ENCODE measurements around the gene POM121C.
"Not testable (repeated sequence)": the region's sequence is repeated elsewhere in the genome, so short reads cannot be mapped to it uniquely, and the experiment has no call there.

The POM121C gene

DNA sequence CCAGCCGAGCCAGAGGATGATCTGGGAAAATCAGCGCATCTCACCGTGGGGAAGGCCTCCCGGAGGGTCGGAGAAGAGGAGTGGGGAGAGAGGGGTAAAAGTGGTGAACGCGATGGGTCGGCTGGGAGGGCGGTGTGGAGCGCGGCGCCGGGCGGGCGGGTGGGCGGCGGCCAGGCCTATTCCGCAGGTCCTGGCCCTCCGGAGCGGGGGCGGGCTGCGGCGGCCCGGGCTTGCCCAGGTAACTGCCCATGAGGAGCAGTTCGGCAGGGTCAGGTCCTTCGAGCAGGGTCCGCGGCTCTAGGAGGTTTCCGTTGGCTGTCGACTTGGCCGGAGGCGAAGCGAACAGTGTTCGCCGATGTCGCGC, 44.0 kb downstream of the POM121C start:
- H3K4me3 ChIP-seq (ENCODE audit: low read depth in 1 of 2, low read length in 2 of 2), result peak overlapping the region in 1 of 2 donors; percentile 32
- H3K9ac ChIP-seq (ENCODE audit: low read depth in 1 of 2, low read length in 2 of 2); H3K27ac ChIP-seq (ENCODE audit: low read depth, low read length); H3K27me3 ChIP-seq (ENCODE audit: control insufficient read depth in 1 of 2, insufficient read depth in 2 of 2, low read length in 2 of 2); H3K9me3 ChIP-seq (ENCODE audit: control insufficient read depth in 1 of 2, low read length in 2 of 2); H3K4me1 ChIP-seq (ENCODE audit: control insufficient read depth in 1 of 2, insufficient read depth in 2 of 2, low read length in 2 of 2): not testable (repeated sequence)
- peaks cover 3 to 27% of the 10 kb centered on the region in 2 donors for H3K36me3 ChIP-seq (ENCODE audit: control insufficient read depth in 1 of 2, insufficient read depth in 2 of 2, low read length in 2 of 2)

GRCh38 chr7:75439000-75439399, 47.1 kb downstream of the POM121C start:
- not testable (repeated sequence) for H3K4me1 ChIP-seq (ENCODE audit: control insufficient read depth in 1 of 2, insufficient read depth in 2 of 2, low read length in 2 of 2); H3K9me3 ChIP-seq (ENCODE audit: control insufficient read depth in 1 of 2, low read length in 2 of 2); H3K27me3 ChIP-seq (ENCODE audit: control insufficient read depth in 1 of 2, insufficient read depth in 2 of 2, low read length in 2 of 2); H3K4me3 ChIP-seq (ENCODE audit: low read depth in 1 of 2, low read length in 2 of 2); H3K9ac ChIP-seq (ENCODE audit: low read depth in 1 of 2, low read length in 2 of 2); H3K27ac ChIP-seq (ENCODE audit: low read depth, low read length)
- H3K36me3 ChIP-seq (ENCODE audit: control insufficient read depth in 1 of 2, insufficient read depth in 2 of 2, low read length in 2 of 2), result peaks cover 6 to 55% of the 10 kb centered on the region in 2 donors

DNA sequence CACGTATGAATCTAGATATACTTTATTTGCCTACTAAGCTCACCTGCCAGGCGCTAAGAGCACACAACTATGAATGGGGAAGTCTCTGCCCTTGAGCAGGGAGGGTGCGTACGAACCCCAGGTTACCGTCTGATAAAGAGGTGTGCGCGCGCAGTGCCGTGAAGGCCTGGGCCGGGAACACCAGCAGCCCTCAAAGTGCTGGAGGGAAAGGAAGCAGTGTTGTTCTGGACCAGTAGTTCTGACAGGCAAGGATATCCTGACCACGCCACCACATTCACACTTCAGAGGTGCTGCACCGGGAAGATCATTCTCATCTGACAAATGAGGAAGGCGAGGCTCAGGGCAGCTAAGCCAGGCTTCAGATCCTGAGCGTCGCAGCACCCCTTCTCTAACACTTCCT, 62.6 kb downstream of the POM121C start:
- not testable (repeated sequence) for H3K27me3 ChIP-seq (ENCODE audit: control insufficient read depth in 1 of 2, insufficient read depth in 2 of 2, low read length in 2 of 2); H3K27ac ChIP-seq (ENCODE audit: low read depth, low read length); H3K9ac ChIP-seq (ENCODE audit: low read depth in 1 of 2, low read length in 2 of 2); H3K9me3 ChIP-seq (ENCODE audit: control insufficient read depth in 1 of 2, low read length in 2 of 2); H3K4me3 ChIP-seq (ENCODE audit: low read depth in 1 of 2, low read length in 2 of 2); H3K4me1 ChIP-seq (ENCODE audit: control insufficient read depth in 1 of 2, insufficient read depth in 2 of 2, low read length in 2 of 2)
- H3K36me3 ChIP-seq (ENCODE audit: control insufficient read depth in 1 of 2, insufficient read depth in 2 of 2, low read length in 2 of 2), result peaks cover 0 to 26% of the 10 kb centered on the region in 2 donors

DNA sequence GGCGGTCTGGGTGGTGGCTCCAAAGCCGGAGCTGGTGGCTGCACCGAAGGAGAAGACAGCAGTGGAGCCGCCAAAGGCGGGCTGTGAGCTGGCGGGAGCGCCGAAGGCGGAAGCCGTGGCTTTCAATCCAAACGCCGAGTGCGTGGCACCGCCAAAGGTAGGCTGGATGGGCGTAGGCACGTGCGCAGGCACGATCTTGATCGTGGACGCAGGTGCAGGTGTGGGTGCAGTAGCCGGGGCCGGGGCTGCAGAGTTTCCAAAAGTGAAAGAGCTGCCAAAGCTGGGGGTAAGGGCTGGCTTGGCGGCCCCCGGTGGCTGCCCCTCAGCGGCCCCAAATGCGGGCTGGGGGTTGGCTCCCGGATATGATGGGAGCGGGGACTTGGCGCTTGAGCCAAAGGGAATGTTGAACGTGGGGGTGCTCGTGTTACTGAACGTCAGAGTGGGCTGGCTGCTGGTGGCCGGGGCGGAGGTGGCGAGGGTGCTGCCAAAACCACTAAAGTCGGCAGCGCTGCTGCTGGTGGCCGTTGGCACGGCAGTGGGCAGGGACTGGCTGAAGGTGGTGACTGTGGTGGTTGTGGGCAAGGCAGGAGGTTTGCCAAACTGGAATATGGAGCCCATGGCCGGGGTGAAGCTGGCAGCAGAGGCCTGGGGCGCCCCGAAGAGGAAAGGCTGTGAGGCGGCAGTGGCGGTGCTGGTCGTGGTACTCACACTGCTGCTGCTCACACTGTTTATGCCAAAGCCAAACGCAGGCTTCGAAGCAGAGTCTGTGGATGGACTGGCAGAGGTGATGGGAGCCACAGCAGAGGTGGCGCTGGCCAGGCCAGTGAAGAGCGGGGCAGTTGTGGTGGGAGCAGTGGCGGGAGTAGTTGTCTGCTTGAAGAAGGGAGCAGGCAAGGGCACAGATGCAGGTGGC, 64.0 kb downstream of the POM121C start:
- peaks cover 0 to 21% of the 10 kb centered on the region in 2 donors for H3K36me3 ChIP-seq (ENCODE audit: control insufficient read depth in 1 of 2, insufficient read depth in 2 of 2, low read length in 2 of 2)
- H3K4me3 ChIP-seq (ENCODE audit: low read depth in 1 of 2, low read length in 2 of 2); H3K9ac ChIP-seq (ENCODE audit: low read depth in 1 of 2, low read length in 2 of 2): not testable (repeated sequence)

GRCh38 chr7:75420152-75420551, 65.9 kb downstream of the POM121C start:
- H3K36me3 ChIP-seq (ENCODE audit: control insufficient read depth in 1 of 2, insufficient read depth in 2 of 2, low read length in 2 of 2), result peaks cover 0 to 31% of the 10 kb centered on the region in 2 donors
- H3K4me1 ChIP-seq (ENCODE audit: control insufficient read depth in 1 of 2, insufficient read depth in 2 of 2, low read length in 2 of 2); H3K27me3 ChIP-seq (ENCODE audit: control insufficient read depth in 1 of 2, insufficient read depth in 2 of 2, low read length in 2 of 2); H3K27ac ChIP-seq (ENCODE audit: low read depth, low read length); H3K4me3 ChIP-seq (ENCODE audit: low read depth in 1 of 2, low read length in 2 of 2); H3K9me3 ChIP-seq (ENCODE audit: control insufficient read depth in 1 of 2, low read length in 2 of 2); H3K9ac ChIP-seq (ENCODE audit: low read depth in 1 of 2, low read length in 2 of 2): not testable (repeated sequence)

More for the DNA sequence above, 64.0 kb downstream of the POM121C start:
- not testable (repeated sequence) for H3K4me1 ChIP-seq (ENCODE audit: control insufficient read depth in 1 of 2, insufficient read depth in 2 of 2, low read length in 2 of 2); H3K27me3 ChIP-seq (ENCODE audit: control insufficient read depth in 1 of 2, insufficient read depth in 2 of 2, low read length in 2 of 2); H3K9me3 ChIP-seq (ENCODE audit: control insufficient read depth in 1 of 2, low read length in 2 of 2); H3K27ac ChIP-seq (ENCODE audit: low read depth, low read length)

DNA sequence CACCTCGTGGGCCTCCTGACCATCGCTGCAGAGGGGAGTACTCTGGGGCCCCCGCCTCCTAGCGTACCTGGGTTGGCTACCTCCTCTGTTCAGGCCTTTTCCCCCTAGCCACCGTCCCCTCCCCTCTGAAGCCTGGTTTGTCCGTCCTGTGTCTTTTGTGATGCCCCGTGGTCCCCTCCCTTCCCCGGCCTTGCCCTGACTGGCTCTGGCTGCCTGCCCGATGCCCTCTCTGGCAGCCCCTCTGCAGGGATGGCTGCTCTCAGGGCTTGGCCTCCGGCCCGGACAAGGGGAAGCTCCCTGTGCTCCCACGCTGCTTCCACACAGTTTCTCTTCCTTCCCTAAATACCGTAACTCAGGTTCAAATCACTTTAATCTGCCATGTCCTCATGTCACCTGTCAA, 66.4 kb downstream of the POM121C start:
- H3K4me3 ChIP-seq (ENCODE audit: low read depth in 1 of 2, low read length in 2 of 2); H3K27ac ChIP-seq (ENCODE audit: low read depth, low read length); H3K4me1 ChIP-seq (ENCODE audit: control insufficient read depth in 1 of 2, insufficient read depth in 2 of 2, low read length in 2 of 2); H3K27me3 ChIP-seq (ENCODE audit: control insufficient read depth in 1 of 2, insufficient read depth in 2 of 2, low read length in 2 of 2); H3K9ac ChIP-seq (ENCODE audit: low read depth in 1 of 2, low read length in 2 of 2); H3K9me3 ChIP-seq (ENCODE audit: control insufficient read depth in 1 of 2, low read length in 2 of 2): not testable (repeated sequence)
- H3K36me3 ChIP-seq (ENCODE audit: control insufficient read depth in 1 of 2, insufficient read depth in 2 of 2, low read length in 2 of 2), result peaks cover 0 to 32% of the 10 kb centered on the region in 2 donors

GRCh38 chr7:75419210-75419609, 66.9 kb downstream of the POM121C start:
- H3K9me3 ChIP-seq (ENCODE audit: control insufficient read depth in 1 of 2, low read length in 2 of 2); H3K9ac ChIP-seq (ENCODE audit: low read depth in 1 of 2, low read length in 2 of 2); H3K4me1 ChIP-seq (ENCODE audit: control insufficient read depth in 1 of 2, insufficient read depth in 2 of 2, low read length in 2 of 2); H3K27me3 ChIP-seq (ENCODE audit: control insufficient read depth in 1 of 2, insufficient read depth in 2 of 2, low read length in 2 of 2); H3K27ac ChIP-seq (ENCODE audit: low read depth, low read length); H3K4me3 ChIP-seq (ENCODE audit: low read depth in 1 of 2, low read length in 2 of 2): not testable (repeated sequence)
- H3K36me3 ChIP-seq (ENCODE audit: control insufficient read depth in 1 of 2, insufficient read depth in 2 of 2, low read length in 2 of 2), result peaks cover 0 to 27% of the 10 kb centered on the region in 2 donors

- H3K36me3 ChIP-seq (ENCODE audit: control insufficient read depth in 1 of 2, insufficient read depth in 2 of 2, low read length in 2 of 2), result peaks cover 0 to 21% of the 10 kb centered on the region in 2 donors
- not testable (repeated sequence) for H3K9me3 ChIP-seq (ENCODE audit: control insufficient read depth in 1 of 2, low read length in 2 of 2); H3K9ac ChIP-seq (ENCODE audit: low read depth in 1 of 2, low read length in 2 of 2); H3K4me3 ChIP-seq (ENCODE audit: low read depth in 1 of 2, low read length in 2 of 2); H3K27ac ChIP-seq (ENCODE audit: low read depth, low read length); H3K4me1 ChIP-seq (ENCODE audit: control insufficient read depth in 1 of 2, insufficient read depth in 2 of 2, low read length in 2 of 2); H3K27me3 ChIP-seq (ENCODE audit: control insufficient read depth in 1 of 2, insufficient read depth in 2 of 2, low read length in 2 of 2)
Measured at GRCh38 chr7:75418292-75418858, 67.7 kb downstream of the POM121C start.

- H3K9ac ChIP-seq (ENCODE audit: low read depth in 1 of 2, low read length in 2 of 2); H3K27me3 ChIP-seq (ENCODE audit: control insufficient read depth in 1 of 2, insufficient read depth in 2 of 2, low read length in 2 of 2); H3K27ac ChIP-seq (ENCODE audit: low read depth, low read length); H3K9me3 ChIP-seq (ENCODE audit: control insufficient read depth in 1 of 2, low read length in 2 of 2); H3K4me3 ChIP-seq (ENCODE audit: low read depth in 1 of 2, low read length in 2 of 2); H3K4me1 ChIP-seq (ENCODE audit: control insufficient read depth in 1 of 2, insufficient read depth in 2 of 2, low read length in 2 of 2): not testable (repeated sequence)
- peaks cover 0 to 21% of the 10 kb centered on the region in 2 donors for H3K36me3 ChIP-seq (ENCODE audit: control insufficient read depth in 1 of 2, insufficient read depth in 2 of 2, low read length in 2 of 2)
Measured at GRCh38 chr7:75416787-75417186, 69.3 kb downstream of the POM121C start.

DNA sequence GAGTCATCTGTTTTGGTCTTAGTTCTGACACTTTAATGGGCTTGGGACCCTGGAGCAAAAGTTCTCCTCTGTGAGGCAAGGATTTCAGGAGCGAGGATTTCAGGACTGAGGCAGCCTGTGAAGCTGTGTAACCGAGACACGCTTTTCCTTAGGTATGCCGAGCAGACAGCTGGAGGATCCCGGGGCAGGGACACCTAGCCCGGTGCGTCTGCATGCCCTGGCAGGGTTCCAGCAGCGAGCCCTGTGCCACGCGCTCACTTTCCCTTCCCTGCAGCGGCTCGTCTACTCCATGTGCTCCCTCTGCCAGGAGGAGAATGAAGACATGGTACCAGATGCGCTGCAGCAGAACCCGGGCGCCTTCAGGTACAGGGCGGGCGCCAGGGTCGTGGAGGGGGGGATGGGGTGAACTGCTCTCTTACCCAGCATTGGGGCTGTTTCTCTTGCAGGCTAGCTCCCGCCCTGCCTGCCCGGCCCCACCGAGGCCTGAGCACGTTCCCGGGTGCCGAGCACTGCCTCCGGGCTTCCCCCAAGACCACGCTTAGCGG, 70.2 kb downstream of the POM121C start:
- H3K9me3 ChIP-seq (ENCODE audit: control insufficient read depth in 1 of 2, low read length in 2 of 2); H3K4me3 ChIP-seq (ENCODE audit: low read depth in 1 of 2, low read length in 2 of 2); H3K9ac ChIP-seq (ENCODE audit: low read depth in 1 of 2, low read length in 2 of 2); H3K27ac ChIP-seq (ENCODE audit: low read depth, low read length); H3K27me3 ChIP-seq (ENCODE audit: control insufficient read depth in 1 of 2, insufficient read depth in 2 of 2, low read length in 2 of 2); H3K4me1 ChIP-seq (ENCODE audit: control insufficient read depth in 1 of 2, insufficient read depth in 2 of 2, low read length in 2 of 2): not testable (repeated sequence)
- H3K36me3 ChIP-seq (ENCODE audit: control insufficient read depth in 1 of 2, insufficient read depth in 2 of 2, low read length in 2 of 2), result peaks cover 0 to 21% of the 10 kb centered on the region in 2 donors
